GM18508 (cell line): ENCODE data around the gene POLD2.
"Not testable (repeated sequence)": the region's sequence is repeated elsewhere in the genome, so short reads cannot be mapped to it uniquely, and the experiment has no call there.

Experiments
- ATAC-seq: cut with Tn5 transposase; IDR thresholded peaks from one replicate; pipeline ENCODE4 v1.9.1; 2021; ENCODE audit warnings: moderate number of reproducible peaks; ENCODE audit not compliant: insufficient read depth, unreplicated experiment

POLD2 gene

DNA sequence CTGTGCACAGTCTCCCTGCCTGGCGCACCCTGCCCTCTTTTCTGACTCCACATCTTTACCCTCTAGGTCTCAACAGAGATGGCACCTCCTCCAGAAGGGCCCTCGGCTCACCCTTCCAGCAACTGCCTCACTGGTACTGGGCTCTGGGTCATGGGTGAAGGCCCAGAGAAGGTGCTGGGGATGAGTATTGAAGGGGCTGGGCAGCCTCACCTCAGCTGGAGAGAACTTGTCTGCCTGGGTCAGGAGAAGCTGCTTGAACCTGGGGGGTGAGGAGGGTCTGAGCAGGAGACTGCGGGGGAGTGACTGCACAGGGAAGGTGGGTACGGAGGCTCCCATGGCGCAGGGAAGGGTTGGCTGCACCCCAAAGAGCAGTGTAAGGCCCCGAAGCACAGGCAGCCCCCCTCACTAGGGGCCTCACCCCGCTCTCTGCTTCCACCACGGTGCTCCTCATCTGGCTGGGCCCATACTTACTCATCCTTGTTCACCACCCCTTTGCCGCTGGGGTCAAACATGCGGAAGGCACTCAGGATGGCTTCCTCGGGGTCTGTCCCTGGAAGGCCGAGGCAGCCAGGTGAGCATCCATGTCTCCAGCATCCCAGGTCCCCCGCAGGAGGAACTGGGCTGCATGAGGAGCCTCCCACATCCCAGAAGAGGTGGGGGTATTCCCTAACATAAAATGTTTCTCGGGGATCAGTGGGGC, 16.1 kb upstream of the POLD2 start:
- no peak for ATAC-seq

DNA sequence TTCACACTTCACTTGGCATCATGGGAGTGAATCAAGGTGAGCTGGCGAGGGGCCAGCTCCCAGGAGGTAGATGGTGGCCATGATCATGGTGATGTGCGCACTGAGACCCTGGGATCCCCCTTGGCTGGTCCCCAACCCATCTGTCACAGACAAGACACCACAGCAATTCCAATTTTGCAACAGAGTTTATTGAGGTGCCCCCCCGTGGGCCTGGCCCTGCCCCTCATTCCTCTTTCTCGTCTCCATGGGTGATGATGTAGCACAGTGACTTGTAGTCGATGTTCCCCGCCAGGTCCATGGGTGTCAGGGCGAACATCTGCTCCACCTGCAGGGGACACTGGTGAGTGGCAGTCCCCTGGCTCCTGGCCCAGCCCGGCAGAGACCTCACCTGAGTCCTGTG, 15.3 kb upstream of the POLD2 start:
- ATAC-seq = no peak

DNA sequence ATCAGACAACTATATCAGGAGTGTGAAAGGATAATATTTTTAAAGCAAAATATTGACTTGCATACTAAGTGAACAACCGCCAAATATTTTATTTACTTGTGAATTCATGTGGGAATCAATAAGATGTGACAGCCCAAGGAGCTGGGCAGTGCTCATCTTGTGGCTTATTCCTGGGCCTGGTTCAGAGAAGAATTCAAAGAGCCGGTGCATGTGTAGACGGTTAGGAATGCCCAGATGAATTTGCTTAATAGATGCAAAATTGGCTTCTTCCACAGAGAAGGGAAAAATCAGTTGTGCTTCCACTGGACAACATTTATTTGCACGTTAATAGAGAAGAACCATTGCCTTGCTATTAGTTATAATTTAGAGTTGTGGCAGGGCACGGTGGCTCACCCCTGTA, 13.4 kb upstream of the POLD2 start:
- no peak for ATAC-seq

DNA sequence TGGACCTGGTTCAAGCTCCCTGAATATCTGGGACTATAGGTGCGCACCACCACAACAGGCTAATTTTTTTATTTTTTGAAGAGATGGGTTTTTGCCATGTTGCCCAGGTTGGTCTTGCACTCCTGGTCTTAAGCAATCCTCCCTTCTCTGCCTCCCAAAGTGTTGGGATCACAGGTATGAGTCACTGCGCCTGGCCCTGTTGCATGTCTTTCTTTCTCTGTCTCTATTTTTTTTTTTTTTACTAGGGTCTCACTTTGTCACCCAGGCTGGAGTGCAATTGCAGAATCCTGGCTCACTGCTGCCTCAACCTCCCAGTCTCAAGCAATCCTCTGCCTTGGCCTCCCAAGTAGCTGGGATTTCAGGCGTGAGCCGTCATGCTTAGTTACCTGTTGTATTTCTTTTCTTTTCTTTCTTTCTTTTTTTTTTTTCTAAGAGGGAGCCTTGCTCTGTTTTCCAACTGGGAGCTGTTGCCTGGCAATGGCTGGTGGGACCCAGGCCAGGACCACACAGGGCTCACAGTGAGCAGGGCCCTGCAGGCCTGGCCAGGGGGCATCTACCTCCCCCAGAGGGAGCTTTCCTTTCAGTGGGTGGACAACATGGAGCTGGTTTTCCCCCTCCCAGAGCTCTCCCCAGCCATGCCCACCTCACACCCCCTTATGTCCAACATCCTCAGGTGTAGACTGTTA, 11.7 kb upstream of the POLD2 start:
- ATAC-seq = no peak

DNA sequence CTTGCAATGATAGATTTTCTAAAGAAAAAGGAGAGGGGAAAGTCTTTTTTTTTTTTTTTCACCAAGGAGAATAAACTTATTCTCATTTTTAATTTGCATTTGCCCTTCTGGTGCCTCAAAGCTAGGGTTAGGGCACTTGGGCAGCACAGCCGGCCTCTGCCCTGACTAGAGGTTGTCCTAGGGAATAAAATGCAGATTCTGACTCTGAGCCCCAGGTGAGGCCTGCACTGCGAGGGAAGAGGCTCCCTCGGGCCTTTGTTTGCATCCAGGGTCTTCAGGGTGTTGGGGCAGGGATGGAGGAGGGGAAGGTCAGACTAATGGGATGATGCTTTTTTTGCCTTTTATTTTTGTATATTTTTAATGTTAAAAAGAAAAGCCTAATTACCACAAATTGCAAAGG, 9.9 kb upstream of the POLD2 start:
- ATAC-seq = no peak

DNA sequence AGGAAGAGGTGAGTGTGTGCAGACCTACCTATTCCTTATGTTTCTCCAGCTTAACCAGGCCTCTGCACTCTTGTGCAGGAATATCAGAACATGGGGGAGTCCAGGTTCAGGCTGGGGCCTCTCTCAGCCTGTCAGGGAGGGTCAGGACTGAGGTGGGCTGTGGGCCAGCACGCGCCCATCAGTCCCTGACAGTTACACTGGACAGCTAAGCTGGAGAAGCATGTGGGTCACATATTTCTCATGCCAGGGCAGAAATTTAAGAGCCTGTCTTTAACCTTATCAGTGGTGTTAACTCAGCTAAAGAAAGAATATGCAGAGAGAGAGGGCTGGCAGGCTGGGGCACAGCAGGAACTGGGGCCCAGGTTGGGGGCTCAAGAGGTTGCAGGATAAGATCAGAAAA, 8.7 kb upstream of the POLD2 start:
- no peak for ATAC-seq

DNA sequence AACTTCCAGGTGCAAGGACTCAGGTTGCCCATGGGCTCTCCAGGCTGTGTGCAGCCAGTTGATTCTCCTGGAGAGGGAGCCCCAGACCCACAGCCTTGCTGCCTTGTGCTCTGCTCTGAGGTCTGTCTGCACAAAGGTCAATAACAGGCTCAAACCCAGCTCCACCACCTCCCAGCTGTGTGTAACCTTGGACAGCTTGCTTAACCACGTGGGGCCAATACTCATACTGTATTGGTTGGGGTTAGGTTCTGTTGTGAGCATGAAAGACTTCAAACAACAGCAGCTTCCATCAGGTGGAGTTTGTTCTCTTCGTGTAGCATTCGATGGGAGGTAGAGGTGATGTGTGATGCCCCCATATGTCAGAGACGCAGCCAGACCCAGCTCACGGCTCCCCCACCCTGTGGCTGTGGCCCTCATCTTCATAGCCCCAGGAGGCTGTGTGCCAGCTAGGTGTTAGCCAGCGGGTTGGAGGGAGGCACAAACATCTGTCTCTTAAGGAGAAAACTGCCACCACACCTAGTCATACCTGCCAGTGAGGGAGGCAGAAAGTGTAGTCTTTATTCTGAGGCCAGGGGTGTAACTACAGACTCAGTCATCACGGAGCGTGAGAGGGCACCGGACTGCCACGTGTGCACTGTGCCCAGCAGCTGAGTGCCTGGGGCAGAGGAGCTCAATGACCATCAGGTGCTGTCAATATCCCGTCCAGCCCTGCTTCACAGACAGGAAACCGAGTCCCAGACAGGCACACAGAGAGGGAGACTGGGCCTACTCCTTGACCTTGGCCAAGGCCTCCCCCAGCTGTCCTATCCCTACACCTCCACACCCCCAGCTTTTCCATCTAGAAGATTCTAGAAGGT, 8.1 kb upstream of the POLD2 start:
- ATAC-seq = no peak

DNA sequence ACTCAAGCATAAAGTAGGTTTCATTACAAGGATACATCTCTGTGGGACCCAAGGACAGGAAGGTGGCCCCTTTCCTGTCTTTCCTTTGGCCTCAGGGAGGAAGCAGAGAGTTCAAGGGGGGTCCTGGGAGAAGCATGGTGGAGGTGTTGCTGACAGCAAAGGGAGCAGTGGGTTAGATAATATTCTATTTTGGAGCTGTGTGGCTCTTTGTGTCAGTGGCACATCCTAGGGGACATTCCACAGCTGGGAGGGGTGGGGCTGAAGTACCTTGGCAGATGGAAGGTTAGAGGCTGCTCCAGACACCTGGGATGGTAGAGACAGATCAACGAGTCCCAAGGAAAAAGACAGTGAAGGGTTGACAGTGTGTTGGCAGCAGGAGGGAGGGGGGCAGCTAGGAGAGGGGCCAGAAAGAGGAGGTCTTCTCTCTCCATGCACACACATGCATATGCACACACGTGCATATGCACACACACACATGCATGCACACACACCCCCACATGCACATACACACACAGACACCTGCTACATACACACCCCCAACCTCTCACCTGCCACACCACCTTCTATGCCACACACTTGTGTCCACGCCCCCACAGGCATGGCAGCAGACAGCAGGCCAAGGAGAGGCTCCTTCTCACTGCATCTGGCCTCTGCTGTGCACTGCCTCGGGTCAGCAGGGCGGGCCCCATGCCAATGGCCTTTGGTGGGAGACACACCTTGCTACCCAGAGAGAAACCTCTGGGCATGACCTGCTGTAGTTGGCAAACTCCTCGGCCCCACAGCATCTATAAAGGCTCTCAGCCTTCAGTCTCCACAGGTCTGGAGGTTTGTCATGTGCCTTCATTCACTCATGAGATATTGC, 5.6 kb upstream of the POLD2 start:
- no peak for ATAC-seq

DNA sequence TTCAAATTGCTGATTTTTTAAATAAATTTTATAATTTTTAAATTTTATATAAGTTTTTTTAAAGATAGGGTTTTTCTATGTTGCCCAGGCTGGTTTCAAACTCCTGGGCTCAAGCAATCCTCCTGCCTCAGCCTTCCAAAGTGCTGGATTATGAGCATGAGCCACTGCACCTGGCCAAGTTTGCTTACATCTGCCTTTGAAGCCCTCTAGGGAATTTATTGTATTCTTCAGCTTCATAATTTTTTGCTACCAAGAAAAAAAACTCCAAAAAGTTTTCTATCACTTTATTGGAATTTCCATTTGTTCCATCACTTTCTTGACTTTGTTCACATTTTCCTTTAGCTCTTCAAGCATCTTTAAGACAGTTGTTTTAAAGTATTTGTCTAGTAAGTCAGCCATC, 3.8 kb upstream of the POLD2 start:
- no peak for ATAC-seq

DNA sequence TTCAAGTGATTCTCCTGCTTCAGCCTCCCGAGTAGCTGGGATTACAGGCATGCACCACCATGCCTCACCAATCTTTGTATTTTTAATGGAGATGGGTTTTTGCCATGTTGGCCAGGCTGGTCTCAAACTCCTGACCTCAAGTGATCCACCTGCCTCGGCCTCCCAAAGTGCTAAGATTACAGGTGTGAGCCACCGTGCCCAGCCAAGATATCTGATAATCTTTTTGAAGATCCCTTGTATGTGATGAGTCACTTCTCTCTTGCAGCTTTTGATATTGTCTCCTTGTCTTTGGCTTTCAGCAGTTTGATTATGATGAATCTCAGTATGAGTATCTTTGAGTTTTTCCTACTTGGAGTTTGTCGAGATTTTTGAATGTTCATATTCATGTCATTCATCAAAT, 3.2 kb upstream of the POLD2 start:
- ATAC-seq = not testable (repeated sequence)

DNA sequence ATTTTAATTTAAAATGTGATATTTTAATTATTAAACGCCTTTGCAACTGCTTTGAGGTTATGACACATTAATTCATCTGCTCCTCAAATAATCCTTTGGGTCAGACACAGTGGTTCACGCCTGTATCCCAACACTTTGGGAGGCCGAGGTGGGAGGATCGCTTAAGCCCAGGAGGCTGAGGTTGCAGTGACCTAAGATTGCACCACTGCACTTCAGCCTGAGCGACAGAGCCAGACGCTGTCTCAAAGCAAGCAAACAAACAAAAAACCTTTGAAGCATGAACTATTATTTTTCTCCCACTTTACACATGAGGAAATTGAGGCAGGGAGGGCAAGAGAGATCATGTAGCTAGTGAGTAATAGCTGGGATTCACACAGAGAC, 1.5 kb upstream of the POLD2 start:
- ATAC-seq = no peak

DNA sequence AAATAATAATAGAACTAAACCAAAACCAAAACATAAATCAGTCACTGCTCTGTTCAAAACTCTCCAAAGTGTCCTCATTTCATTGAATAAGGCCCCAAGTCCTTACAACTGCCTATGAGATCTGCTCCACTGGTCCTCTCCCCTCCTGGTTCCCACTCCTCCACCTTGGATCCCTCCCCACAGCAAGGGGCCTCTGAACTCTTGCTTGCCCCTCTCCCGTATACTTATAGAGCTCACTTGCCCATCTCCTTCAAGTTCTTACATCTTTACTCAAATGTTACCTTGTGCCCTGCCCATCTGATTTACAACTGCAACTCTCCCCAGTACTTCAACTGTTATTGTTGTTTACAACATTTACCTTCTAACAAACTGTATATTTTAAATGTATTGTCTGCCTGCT, 819 bp downstream of the POLD2 start:
- ATAC-seq = no peak

DNA sequence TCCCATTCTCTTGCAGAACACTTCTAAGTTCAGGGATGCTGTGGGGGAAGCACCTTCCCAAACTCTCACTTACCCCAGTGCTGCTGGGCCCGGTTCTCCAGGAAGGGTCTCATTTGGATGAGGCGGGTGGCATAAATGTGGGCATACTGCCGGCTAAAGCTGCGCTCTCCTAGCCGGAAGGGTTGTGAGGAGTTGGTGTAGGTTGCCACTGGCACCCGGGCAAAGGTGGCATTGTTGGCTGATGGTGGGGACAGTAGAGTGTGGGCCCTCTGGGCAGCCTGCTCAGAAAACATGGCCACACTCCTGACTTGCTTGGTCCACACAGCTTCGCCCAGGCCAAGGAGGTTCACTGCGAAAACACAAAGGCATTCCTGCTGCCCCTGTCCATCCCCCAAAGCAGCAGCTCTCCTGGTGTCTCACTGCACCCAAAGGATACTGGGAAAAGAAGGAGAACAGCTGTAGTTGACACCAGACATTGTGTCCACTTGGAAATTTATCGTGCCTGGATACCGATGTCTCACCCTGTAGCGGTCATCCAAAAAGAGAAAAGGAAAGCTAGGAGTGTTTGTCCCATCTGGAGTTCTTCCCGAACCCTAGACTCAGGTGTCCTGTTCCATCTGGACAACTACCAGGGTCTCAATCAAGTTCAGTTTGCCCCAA, 1.5 kb downstream of the POLD2 start:
- no peak for ATAC-seq

DNA sequence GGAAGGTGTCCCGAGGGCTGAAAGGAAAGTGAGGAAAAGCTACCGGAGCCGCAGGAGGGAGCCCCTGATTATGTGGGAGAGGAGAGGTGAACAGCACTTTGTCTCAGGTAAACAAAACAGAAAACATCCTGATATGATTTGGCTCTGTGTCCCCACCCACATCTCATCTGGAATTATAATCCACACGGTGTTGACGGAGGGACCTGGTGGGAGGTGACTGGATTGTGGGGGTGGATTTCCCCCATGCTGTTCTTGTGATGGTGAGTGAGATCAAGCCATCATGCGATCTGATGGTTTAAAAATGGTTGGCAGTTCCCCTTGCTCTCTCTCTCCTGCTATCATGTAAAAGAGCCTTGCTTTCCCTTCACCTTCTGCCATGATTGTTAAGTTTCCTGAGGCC, 3.0 kb downstream of the POLD2 start:
- ATAC-seq = no peak

DNA sequence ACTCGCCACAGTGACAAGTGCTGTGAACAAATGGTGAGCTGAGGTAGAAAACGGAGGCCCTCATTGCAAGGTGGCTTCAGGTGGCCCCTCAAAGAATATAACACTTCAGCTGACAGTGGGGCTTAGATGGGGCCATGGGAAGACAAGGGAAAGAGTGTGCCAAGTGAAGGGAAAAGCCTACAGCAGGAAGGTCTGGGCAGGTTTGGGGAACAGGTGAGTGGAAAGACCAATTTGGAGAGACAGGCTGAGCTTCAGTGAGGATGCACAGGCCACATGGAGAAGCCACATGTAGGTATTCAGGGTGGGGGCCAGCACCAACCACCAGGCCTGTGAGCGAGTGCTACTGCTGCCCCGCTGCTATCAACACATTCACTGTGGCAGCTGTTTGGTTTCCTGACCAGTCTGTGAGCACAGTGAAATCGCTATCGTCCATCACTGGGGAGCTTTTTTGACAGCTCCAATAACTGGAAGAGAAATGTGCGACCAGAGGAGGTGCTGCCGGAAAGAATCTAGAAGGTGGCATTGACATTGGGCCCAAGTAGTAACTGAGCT, 3.4 kb downstream of the POLD2 start:
- no peak for ATAC-seq

DNA sequence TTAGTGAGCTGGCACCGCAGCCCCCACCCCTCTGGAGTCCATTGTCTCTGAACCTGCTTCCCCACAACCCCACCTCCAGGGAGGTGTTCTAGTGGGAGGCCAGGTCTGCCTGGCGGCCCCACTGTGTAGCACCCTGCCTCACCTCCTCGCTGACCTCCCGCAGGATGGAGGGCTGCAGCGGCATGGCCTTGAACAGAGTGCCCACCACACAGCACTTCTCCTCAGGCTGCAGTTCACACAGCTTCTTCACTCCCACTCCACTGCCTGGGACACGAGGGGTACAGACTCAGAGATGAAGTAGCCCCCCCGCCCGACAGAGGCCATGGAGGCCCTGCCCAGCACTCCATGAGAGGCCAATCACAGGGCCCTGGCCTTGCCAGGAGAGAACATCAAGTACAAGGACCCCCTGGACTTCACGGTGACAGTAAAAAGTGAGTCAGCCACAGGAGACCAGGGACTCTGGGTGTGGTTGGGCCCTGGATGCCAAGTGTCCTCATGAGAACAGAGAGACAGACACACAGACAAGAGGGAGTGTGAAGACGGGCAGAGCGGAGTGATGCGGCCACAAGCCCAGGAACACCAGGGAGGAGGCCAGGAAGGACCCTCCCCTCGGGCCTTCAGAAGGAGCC, 5.4 kb downstream of the POLD2 start:
- ATAC-seq = no peak

DNA sequence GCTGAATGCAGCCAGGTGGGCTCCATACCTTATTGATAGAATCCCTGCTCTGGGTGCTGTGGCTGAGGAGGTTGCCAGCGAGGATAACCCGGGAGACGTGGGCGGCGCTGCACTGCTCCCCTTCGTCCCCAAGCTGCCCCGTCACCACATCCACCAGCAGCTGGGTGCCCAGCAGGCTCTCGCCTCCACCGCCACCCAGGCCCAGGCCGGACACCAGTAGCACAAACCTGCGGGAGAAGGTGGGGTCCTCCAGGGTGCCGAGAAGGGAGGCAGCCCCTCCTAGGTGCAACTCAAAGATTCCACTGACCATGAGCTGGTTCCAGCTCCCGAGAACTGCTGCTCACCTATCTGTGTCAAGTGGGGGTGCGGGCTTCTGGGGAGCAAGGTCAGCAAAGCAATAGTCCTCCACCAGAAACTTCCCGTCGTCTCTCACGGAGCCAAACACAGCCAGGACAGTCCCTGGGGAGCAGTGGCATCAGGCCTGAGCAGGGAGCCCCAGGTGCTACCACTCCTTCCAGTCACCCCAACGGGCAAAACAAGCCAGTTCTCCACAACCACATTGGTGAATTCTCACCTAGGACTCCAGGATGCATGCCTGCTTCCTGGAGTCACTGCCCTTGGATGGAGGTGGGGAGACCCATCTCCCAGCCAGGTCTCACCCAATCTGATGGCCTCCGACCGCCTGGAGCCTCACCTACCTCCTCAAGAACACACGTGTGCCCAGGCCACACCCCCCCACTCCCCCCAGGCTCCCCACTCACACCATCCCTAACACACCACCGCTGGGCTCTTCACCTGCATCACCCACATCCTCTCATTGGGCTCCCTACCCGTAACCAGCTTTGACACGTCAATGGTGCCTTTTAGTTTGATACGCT, 6.3 kb downstream of the POLD2 start:
- ATAC-seq = no peak

DNA sequence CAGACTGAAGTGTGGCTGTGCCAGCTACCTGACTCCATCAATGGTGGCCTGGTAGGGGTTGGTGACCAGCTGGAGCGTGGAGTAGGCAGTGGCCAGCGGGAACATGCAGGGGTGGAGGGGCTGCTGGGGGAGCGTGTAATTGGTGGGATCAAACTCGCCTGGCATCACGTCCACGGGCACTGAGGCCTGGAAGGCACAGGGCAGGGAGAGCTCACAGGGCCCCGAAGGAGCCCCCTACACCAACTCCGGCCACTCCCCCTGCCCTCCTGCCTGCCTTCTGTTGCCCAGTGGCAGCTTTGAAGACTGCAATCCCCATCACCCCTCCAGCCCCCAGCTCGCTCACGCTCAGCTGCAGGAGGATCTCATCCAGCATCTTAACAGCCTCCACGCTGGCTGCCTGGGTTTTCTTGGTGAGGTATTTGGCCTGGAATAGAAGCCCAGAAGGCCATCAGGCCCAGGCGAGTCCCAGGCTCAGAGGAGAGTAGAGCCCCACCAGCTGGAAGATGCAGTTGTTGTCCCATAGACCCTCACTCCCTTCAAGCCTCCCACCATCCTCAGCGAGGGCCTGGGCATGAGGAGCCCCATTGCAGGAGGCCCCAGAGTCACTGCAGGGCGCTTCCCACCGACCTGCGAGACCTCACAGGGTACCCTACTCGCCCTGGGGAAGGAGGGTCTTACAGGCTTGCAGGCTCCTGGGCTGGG, 7.1 kb downstream of the POLD2 start:
- ATAC-seq = no peak
